Activated naive CD8-positive, alpha-beta T cell (primary cell): ENCODE data around the gene NID1.
"Not testable (repeated sequence)": the region's sequence is repeated elsewhere in the genome, so short reads cannot be mapped to it uniquely, and the experiment has no call there.

Experiments
- H3K27ac Mint-ChIP-seq: one replicate; pipeline ENCODE4 v1.8.0; 2021; ENCODE audit warnings: mixed read lengths
- H3K27me3 Mint-ChIP-seq: one replicate; pipeline ENCODE4 v1.8.0; 2021; ENCODE audit warnings: mixed read lengths
- H3K36me3 Mint-ChIP-seq: one replicate; pipeline ENCODE4 v1.8.0; 2021; ENCODE audit warnings: mixed read lengths
- H3K4me1 Mint-ChIP-seq: one replicate; pipeline ENCODE4 v1.8.0; 2021; ENCODE audit warnings: low read depth, mixed read lengths
- H3K4me3 Mint-ChIP-seq: one replicate; pipeline ENCODE4 v1.8.0; 2021; ENCODE audit warnings: mild to moderate bottlenecking, mixed read lengths
- H3K9me3 Mint-ChIP-seq: one replicate; pipeline ENCODE4 v1.8.0; 2021; ENCODE audit warnings: low read depth, mixed read lengths

The NID1 gene

GRCh38 chr1:235993652-235994051, 71.2 kb downstream of the NID1 start:
- Mint-ChIP-seq H3K36me3 (peaks cover 6% of the 10 kb centered on the region), H3K9me3 (peaks cover 7% of the 10 kb centered on the region), H3K27me3 (no peaks in the 10 kb centered on the region), H3K4me3 (no peak overlapping the region), H3K4me1 (peaks cover 14% of the 10 kb centered on the region), H3K27ac (no peak overlapping the region)

DNA sequence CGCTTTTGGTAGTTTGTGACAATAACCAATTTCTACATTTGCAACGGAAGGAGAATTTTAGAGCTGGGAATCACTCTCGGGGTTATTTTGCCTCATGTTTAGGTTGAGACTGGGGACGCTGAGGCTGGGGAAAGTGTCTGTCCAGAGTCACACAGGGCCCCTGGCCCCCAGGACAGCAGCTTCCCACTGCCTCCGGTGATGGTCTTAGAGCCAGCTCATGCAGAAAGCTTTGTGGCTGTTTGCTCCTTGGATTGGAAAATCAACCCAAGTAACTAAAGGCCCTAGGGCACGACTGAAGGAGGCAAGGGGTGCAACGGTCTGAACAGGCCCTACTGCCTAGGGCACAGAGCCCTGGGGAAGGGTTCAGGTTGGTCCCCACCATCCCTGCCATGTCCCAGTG, 72.0 kb downstream of the NID1 start:
- H3K27ac Mint-ChIP-seq, result no peak overlapping the region
- H3K9me3 Mint-ChIP-seq, result peaks cover 10% of the 10 kb centered on the region
- H3K4me1 Mint-ChIP-seq, result peaks cover 7% of the 10 kb centered on the region
- no peak overlapping the region for H3K4me3 Mint-ChIP-seq
- H3K27me3 Mint-ChIP-seq, result no peaks in the 10 kb centered on the region
- H3K36me3 Mint-ChIP-seq, result peaks cover 6% of the 10 kb centered on the region

DNA sequence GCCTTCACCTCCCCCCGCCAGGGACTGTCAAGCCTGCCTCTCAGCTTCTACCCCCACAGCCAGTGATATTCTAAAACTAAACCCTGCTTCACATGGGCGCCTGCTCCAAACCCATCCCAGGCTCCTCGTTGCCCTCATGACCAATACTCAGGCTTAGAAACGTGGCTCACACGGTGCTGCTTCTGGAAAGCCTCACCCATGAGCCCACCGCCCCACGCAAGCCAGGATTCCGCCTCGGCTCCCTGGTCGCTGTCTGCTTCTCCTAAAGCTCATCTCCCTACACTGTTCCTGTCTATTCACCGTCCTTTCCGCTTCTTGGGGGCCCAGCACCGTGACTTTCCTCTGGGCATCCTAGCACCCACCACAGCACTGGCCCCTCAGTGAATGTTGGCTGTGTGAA, 72.5 kb downstream of the NID1 start:
- Mint-ChIP-seq H3K27me3 (no peaks in the 10 kb centered on the region), H3K36me3 (peaks cover 6% of the 10 kb centered on the region), H3K9me3 (peaks cover 11% of the 10 kb centered on the region), H3K4me3 (no peak overlapping the region), H3K27ac (no peak overlapping the region), H3K4me1 (peaks cover 6% of the 10 kb centered on the region)

DNA sequence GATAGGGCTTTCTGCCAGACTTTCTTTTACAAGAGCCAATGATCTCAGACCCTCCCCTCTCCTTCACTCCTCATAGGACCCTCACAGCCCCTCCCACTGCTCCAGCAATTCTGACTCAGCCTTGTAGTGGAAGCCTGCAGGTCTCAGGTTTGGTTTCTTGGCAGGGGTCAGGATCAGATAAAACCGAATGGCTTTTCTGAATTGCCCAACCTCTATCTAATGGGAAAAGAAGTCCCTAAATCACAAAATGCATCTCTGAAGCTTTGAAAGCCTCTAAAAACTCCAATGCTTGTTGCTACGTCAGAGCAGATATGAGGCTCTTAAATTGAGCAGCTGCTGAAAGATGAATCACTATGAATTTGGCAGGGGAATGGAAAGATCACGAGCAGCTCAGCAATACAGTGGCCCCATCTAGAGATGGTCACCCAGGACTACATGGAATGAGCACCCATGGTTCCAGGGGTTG, 74.5 kb downstream of the NID1 start:
- Mint-ChIP-seq H3K27ac (no peak overlapping the region), H3K9me3 (peaks cover 11% of the 10 kb centered on the region), H3K36me3 (peaks cover 6% of the 10 kb centered on the region), H3K4me1 (no peaks in the 10 kb centered on the region), H3K4me3 (no peak overlapping the region), H3K27me3 (no peaks in the 10 kb centered on the region)

- Mint-ChIP-seq H3K27ac (no peak overlapping the region), H3K4me3 (no peak overlapping the region), H3K9me3 (peaks cover 11% of the 10 kb centered on the region), H3K36me3 (peaks cover 6% of the 10 kb centered on the region), H3K27me3 (no peaks in the 10 kb centered on the region), H3K4me1 (no peaks in the 10 kb centered on the region)
Observed at GRCh38 chr1:235989105-235989504, 75.8 kb downstream of the NID1 start.

- no peaks in the 10 kb centered on the region for H3K27me3 Mint-ChIP-seq
- H3K27ac Mint-ChIP-seq, result no peak overlapping the region
- H3K4me1 Mint-ChIP-seq, result no peaks in the 10 kb centered on the region
- peaks cover 11% of the 10 kb centered on the region for H3K9me3 Mint-ChIP-seq
- peaks cover 6% of the 10 kb centered on the region for H3K36me3 Mint-ChIP-seq
- no peak overlapping the region for H3K4me3 Mint-ChIP-seq
Observed at GRCh38 chr1:235986869-235987268, 78.0 kb downstream of the NID1 start.

- H3K4me3 Mint-ChIP-seq, result no peak overlapping the region
- no peaks in the 10 kb centered on the region for H3K4me1 Mint-ChIP-seq
- H3K36me3 Mint-ChIP-seq, result no peaks in the 10 kb centered on the region
- peaks cover 4% of the 10 kb centered on the region for H3K9me3 Mint-ChIP-seq
- no peaks in the 10 kb centered on the region for H3K27me3 Mint-ChIP-seq
- H3K27ac Mint-ChIP-seq, result no peak overlapping the region
Observed at GRCh38 chr1:235984041-235984825, 80.7 kb downstream of the NID1 start.

GRCh38 chr1:235980976-235981375, 83.9 kb downstream of the NID1 start:
- no peak overlapping the region for H3K27ac Mint-ChIP-seq
- H3K4me3 Mint-ChIP-seq, result no peak overlapping the region

DNA sequence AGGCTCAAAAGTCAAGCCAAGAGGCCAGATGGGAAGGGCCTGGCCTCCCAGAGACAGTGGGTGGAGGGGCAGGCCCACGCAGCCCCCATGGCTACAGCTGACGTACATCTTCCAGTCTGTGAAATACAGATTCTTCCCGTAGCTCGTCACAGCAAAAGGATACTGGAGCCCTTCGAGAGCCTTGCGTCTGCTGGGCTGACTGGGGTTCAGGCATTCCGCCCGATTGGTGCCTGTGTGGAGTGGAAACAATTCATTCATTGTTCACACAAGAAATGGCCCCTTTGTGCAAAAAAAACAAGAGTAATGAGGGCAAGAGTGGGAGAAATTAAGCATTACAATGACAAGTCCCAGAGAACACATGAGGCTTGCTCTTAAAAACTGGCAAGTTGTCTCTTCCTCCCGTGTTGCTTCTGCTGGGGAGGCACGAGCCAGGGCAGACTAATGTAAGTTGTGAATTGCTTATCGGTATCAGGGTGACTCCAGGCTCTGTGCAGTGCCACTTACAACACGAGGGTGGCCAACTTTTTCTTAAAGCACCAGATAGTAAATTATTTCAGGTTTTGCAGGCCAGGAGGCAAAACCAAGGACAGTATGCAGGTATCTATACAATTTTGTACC, 85.1 kb downstream of the NID1 start:
- Mint-ChIP-seq H3K36me3 (peaks cover 3% of the 10 kb centered on the region), H3K4me1 (no peaks in the 10 kb centered on the region), H3K27ac (no peak overlapping the region), H3K9me3 (no peaks in the 10 kb centered on the region), H3K4me3 (no peak overlapping the region), H3K27me3 (no peaks in the 10 kb centered on the region)

More at GRCh38 chr1:235980976-235981375, 83.9 kb downstream of the NID1 start:
- H3K36me3 Mint-ChIP-seq, result peaks cover 3% of the 10 kb centered on the region
- no peaks in the 10 kb centered on the region for H3K9me3 Mint-ChIP-seq
- H3K27me3 Mint-ChIP-seq, result no peaks in the 10 kb centered on the region
- no peaks in the 10 kb centered on the region for H3K4me1 Mint-ChIP-seq

GRCh38 chr1:235979176-235979575, 85.7 kb downstream of the NID1 start:
- H3K4me3 Mint-ChIP-seq, result no peak overlapping the region
- H3K27me3 Mint-ChIP-seq, result no peaks in the 10 kb centered on the region
- no peaks in the 10 kb centered on the region for H3K4me1 Mint-ChIP-seq
- H3K36me3 Mint-ChIP-seq, result peaks cover 3% of the 10 kb centered on the region
- no peak overlapping the region for H3K27ac Mint-ChIP-seq
- H3K9me3 Mint-ChIP-seq, result no peaks in the 10 kb centered on the region

- Mint-ChIP-seq H3K36me3 (peaks cover 3% of the 10 kb centered on the region), H3K27ac (no peak overlapping the region), H3K4me1 (peaks cover 13% of the 10 kb centered on the region), H3K27me3 (no peaks in the 10 kb centered on the region), H3K9me3 (no peaks in the 10 kb centered on the region), H3K4me3 (no peak overlapping the region)
Observed at GRCh38 chr1:235976490-235976889, 88.4 kb downstream of the NID1 start.

- no peak overlapping the region for H3K27ac Mint-ChIP-seq
Observed at GRCh38 chr1:235974616-235975015, 90.3 kb downstream of the NID1 start.

DNA sequence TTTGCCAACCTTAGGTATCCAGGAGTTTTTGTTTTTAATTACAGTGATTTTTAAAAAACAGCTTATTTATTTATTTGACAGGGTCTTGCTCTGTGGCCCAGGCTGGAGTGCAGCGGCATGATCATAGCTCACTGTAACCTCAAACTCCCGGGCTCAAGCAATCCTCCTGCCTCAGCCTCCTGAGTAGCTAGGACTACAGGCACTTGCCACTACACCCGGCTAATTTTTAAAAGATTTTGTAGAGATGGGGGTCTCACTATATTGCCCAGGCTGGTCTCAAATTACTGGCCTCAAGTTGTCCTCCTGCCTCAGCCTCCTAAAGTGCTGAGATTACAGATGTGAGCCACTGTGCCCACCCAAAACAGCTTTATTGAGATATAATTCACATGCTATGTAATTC, 92.2 kb downstream of the NID1 start:
- not testable (repeated sequence) for H3K4me3 Mint-ChIP-seq, H3K9me3 Mint-ChIP-seq, H3K36me3 Mint-ChIP-seq, H3K27me3 Mint-ChIP-seq
- Mint-ChIP-seq H3K27ac (peak overlapping the region; percentile 92), H3K4me1 (peaks cover 18% of the 10 kb centered on the region)

More at GRCh38 chr1:235974616-235975015, 90.3 kb downstream of the NID1 start:
- H3K27me3 Mint-ChIP-seq, result no peaks in the 10 kb centered on the region
- no peak overlapping the region for H3K4me3 Mint-ChIP-seq
- H3K9me3 Mint-ChIP-seq, result no peaks in the 10 kb centered on the region
- H3K36me3 Mint-ChIP-seq, result peaks cover 3% of the 10 kb centered on the region
- peaks cover 18% of the 10 kb centered on the region for H3K4me1 Mint-ChIP-seq

DNA sequence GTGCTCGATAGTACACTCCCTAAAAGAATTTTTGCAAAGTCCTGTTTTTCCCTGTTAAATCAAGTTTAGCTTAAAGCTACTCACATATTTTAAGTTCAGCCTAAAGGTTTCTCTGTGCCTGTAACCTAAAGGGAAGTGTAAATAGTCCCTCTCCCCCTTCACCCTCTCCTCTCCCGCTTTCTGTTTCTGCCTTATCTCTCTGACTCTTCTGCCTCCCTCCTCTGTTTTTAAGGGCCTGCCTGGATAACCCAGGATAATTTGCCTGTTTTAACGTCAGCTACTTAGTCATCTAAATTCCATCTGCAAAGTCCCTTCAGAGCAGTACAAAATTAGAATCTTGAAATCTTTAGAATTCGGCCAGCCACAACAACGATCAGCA, 92.6 kb downstream of the NID1 start:
- no peaks in the 10 kb centered on the region for H3K27me3 Mint-ChIP-seq
- H3K4me3 Mint-ChIP-seq, result peak overlapping the region; percentile 73
- peaks cover 3% of the 10 kb centered on the region for H3K36me3 Mint-ChIP-seq
- H3K9me3 Mint-ChIP-seq, result no peaks in the 10 kb centered on the region
- H3K4me1 Mint-ChIP-seq, result peaks cover 18% of the 10 kb centered on the region
- peak overlapping the region; percentile 92 for H3K27ac Mint-ChIP-seq

- Mint-ChIP-seq H3K9me3 (no peaks in the 10 kb centered on the region), H3K27ac (peak overlapping the region; percentile 92), H3K36me3 (peaks cover 3% of the 10 kb centered on the region), H3K27me3 (no peaks in the 10 kb centered on the region), H3K4me1 (peaks cover 18% of the 10 kb centered on the region), H3K4me3 (peak overlapping the region; percentile 73)
Observed at GRCh38 chr1:235971571-235972310, 93.1 kb downstream of the NID1 start.
